Left lung (tissue), 10 donors: ENCODE data around the gene PNKD. TPM values are rescaled to one million over a fixed set of nuclear protein-coding genes. Genes with fewer than 3 reads are reported as not detected.

ENCODE experiments used
- ATAC-seq: fragments of 200-7000 bp; cut with Tn5 transposase; one replicate; pipeline ENCODE4 v1.9.1; 2020; ENCODE audit warnings: moderate library complexity
- DNase-seq, 4 donors: peaks; one replicate each; pipeline ENCODE4 v3.0.0-alpha.2; 2013 to 2020
- H3K27ac ChIP-seq, 2 donors: fragments of 200-600 bp; sonication (generic) in 1 of 2; one replicate each; pipeline versions ENCODE4 v1.5.0 to v1.8.0; 2020 to 2021
- H3K27me3 ChIP-seq, 2 donors: fragments of 200-600 bp; sonication (generic) in 1 of 2; one replicate each; pipeline versions ENCODE4 v1.5.0 to v1.8.0; 2020 to 2021
- H3K36me3 ChIP-seq, 2 donors: fragments of 200-600 bp; sonication (generic) in 1 of 2; one replicate each; pipeline versions ENCODE4 v1.5.0 to v1.8.0; 2020 to 2021
- H3K4me1 ChIP-seq, 2 donors: fragments of 200-600 bp; one replicate each; pipeline ENCODE4 v1.8.0; 2021
- H3K4me3 ChIP-seq, 2 donors: fragments of 200-600 bp; sonication (generic) in 1 of 2; one replicate each; pipeline versions ENCODE4 v1.5.0 to v1.8.0; 2020 to 2021; ENCODE audit warnings: mild to moderate bottlenecking in 1 of 2
- H3K9me3 ChIP-seq, 2 donors: fragments of 200-600 bp; sonication (generic) in 1 of 2; one replicate each; pipeline versions ENCODE4 v1.5.0 to v1.8.0; 2020 to 2021
- CTCF ChIP-seq, 2 donors: fragments of 200-600 bp; sonication (generic) in 1 of 2; IDR thresholded peaks; one replicate each; pipeline versions ENCODE4 v1.5.0 to v1.8.0; 2021; ENCODE audit warnings: antibody characterized with exemption in 2 of 2
- intact Hi-C, 2 donors: fragments of 100-400 bp; cut with DNase I; formaldehyde crosslinking; loops; one replicate each; pipeline versions ENCODE4 v1.11.2 to v1.14.2; 2022
- polyA plus RNA-seq, 6 donors: library from polyadenylated mRNA; unstranded; fragments of 120-200 nt; gene quantifications; one replicate each; pipeline ENCODE4 v1.2.1, GENCODE V29; 2013; ENCODE audit not compliant: insufficient read length in 6 of 6
- total RNA-seq, 2 donors: library from RNA; stranded (reverse); fragmentation: NEBNext Ultra II Directional; extraction: Animal tissue kit (Norgen Biotek cat#: 25700); gene quantifications; one replicate each; pipeline ENCODE4 v1.2.1, GENCODE V29; 2021
- donor health status: DM: no; HTN: yes; CAD: no.
- donor health status: DM: no; HTN: no; CAD: no.

PNKD gene
- total and polyA plus RNA-seq, 8 donors, result 58.2 to 96.8 (median 62.4) TPM

GRCh38 chr2:218252509-218253231 lies 17.6 kb upstream of the PNKD start:
- peaks cover 0 to 25% of the 10 kb centered on the region in 2 donors for H3K4me1 ChIP-seq
- H3K9me3 ChIP-seq, result no peaks in the 10 kb centered on the region
- peak overlapping the region in 1 of 2 donors; percentile 50 for H3K27ac ChIP-seq
- H3K27me3 ChIP-seq, result no peaks in the 10 kb centered on the region
- ATAC-seq, result no peak
- intact Hi-C loops, result no loop called here
- no peak for TF ChIP-seq CTCF (IDR thresholded peaks at IDR 0.05)
- H3K4me3 ChIP-seq, result no peak overlapping the region
- DNase-seq, result peak in 1 of 4 donors; percentile 20
- H3K36me3 ChIP-seq, result peaks cover 3 to 96% of the 10 kb centered on the region in 2 donors

DNA sequence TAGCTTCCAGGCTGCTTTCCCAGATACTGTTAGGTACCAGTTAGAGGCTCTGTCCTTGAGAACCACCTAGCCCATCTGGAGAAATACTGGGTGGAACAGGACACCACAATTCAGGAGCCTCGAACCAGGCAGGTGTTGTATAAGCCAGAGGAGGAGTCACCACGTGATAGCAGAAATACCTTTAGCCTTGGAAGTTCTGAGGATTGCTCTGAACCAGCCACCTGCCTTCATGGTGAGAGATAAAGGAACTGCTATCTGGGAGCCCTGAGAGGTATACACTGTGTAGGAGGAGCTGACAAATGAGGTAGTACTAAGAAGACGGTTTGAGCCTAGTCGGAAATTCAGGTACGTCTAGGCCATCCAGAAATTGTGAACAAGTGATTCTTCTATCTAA lies 17.1 kb upstream of the PNKD start:
- Histone ChIP-seq H3K4me1 (peaks cover 0 to 26% of the 10 kb centered on the region in 2 donors), H3K4me3 (no peak overlapping the region), H3K36me3 (peaks cover 3 to 91% of the 10 kb centered on the region in 2 donors), H3K27ac (peak overlapping the region in 1 of 2 donors; percentile 50), H3K27me3 (no peaks in the 10 kb centered on the region), H3K9me3 (no peaks in the 10 kb centered on the region)
- DNase-seq (peak in 1 of 4 donors; percentile 10), ATAC-seq (no peak)
- TF ChIP-seq CTCF (IDR thresholded peaks at IDR 0.05), result no peak
- intact Hi-C loops, result no loop called here

- H3K4me3 ChIP-seq, result no peak overlapping the region
- ATAC-seq (no peak), DNase-seq (no peak)
- H3K4me1 ChIP-seq, result peaks cover 20 to 48% of the 10 kb centered on the region in 2 donors
- H3K27me3 ChIP-seq, result no peaks in the 10 kb centered on the region
- intact Hi-C loops, result no loop called here
- no peaks in the 10 kb centered on the region for H3K9me3 ChIP-seq
- H3K36me3 ChIP-seq, result peaks cover 0 to 69% of the 10 kb centered on the region in 2 donors
- TF ChIP-seq CTCF (IDR thresholded peaks at IDR 0.05), result no peak
- H3K27ac ChIP-seq, result no peak overlapping the region
Observed at GRCh38 chr2:218255446-218255845, 14.9 kb upstream of the PNKD start.

DNA sequence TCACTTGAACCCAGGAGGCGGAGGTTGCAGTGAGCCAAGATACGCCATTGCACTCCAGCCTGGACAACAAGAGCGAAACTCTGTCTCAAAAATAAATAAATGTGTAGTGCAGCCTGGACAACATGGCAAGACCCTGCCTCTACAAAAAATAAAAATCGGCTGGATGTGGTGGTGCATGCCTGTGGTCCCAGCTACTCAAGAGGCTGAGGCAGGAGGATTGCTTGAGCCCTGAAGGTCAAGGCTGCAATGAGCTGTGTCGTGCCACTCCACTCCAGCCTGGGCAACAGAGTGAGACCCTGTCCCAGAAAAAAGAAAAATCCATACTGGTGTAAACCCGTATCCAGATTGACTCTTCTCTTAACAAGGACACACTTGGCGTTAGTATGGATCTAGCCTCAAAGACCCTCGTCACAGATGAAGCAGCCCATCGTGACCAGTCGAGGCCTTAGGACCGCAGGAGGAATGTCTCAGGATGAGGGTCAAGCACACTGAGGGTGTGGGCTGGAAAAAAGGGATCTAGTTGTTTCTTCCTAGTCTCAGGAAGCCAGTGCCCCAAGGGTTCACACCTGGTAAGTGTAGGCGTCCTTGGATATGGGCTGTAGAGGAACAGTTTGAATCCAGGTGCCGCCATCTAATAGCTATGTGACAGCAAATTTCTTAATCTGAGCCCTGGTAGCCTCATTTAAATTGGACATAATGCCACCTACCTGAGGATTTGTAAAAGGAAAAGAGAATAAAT lies 13.5 kb upstream of the PNKD start:
- peak in 1 of 4 donors; percentile 10 for DNase-seq
- no peaks in the 10 kb centered on the region for H3K27me3 ChIP-seq
- H3K9me3 ChIP-seq, result no peaks in the 10 kb centered on the region
- H3K4me3 ChIP-seq, result no peak overlapping the region
- H3K36me3 ChIP-seq, result peaks cover 0 to 55% of the 10 kb centered on the region in 2 donors
- peaks cover 20 to 57% of the 10 kb centered on the region in 2 donors for H3K4me1 ChIP-seq
- peak overlapping the region; percentile 62 to 75 for H3K27ac ChIP-seq
- no peak for TF ChIP-seq CTCF (IDR thresholded peaks at IDR 0.05)
- intact Hi-C loops, result no loop called here
- ATAC-seq, result no peak

GRCh38 chr2:218257390-218257981 lies 12.8 kb upstream of the PNKD start:
- Histone ChIP-seq H3K36me3 (peaks cover 0 to 52% of the 10 kb centered on the region in 2 donors), H3K9me3 (no peaks in the 10 kb centered on the region), H3K27ac (peak overlapping the region; percentile 62 to 75), H3K4me1 (peaks cover 20 to 62% of the 10 kb centered on the region in 2 donors), H3K4me3 (no peak overlapping the region), H3K27me3 (no peaks in the 10 kb centered on the region)
- peak in 1 of 4 donors; percentile 41 for DNase-seq
- peak; percentile 35 to 42 for TF ChIP-seq CTCF (IDR thresholded peaks at IDR 0.05)
- intact Hi-C loops, result no loop called here
- ATAC-seq, result peak; percentile 39
